Measurements from ENCODE around the gene TBC1D22A.
"Not testable (repeated sequence)": the region's sequence is repeated elsewhere in the genome, so short reads cannot be mapped to it uniquely, and the experiment has no call there.

- TF ChIP-seq POLR2A (IDR thresholded peaks at IDR 0.05); CTCF (IDR thresholded peaks at IDR 0.05); EP300 (IDR thresholded peaks at IDR 0.05; ENCODE audit: low read depth): not testable (repeated sequence)
Measured at GRCh38 chr22:46782200-46782599, 19.8 kb downstream of the TBC1D22A start.

Measured in transverse colon (tissue), 3 donors.